ENCODE data around the gene LCN1. TPM values are rescaled to one million over a fixed set of nuclear protein-coding genes. Genes with fewer than 3 reads are reported as not detected.
"Not testable (repeated sequence)": the region's sequence is repeated elsewhere in the genome, so short reads cannot be mapped to it uniquely, and the experiment has no call there.

LCN1 gene
- total RNA-seq, 2 donors from 2014 or later = not detected

- DNase-seq (ENCODE audit: low spot score) (no peak), ATAC-seq (ENCODE audit: insufficient number of reproducible peaks, low FRiP score, low read depth) (no peak)
- Histone ChIP-seq H3K27ac (no peak overlapping the region), H3K36me3 (no peaks in the 10 kb centered on the region), H3K4me3 (no peak overlapping the region), H3K9me3 (no peaks in the 10 kb centered on the region), H3K4me1 (ENCODE audit: control insufficient read depth in 1 of 2, low read depth in 2 of 2) (no peaks in the 10 kb centered on the region), H3K27me3 (replicated peaks; ENCODE audit: insufficient read depth) (no peaks in the 10 kb centered on the region)
- TF ChIP-seq CTCF (IDR thresholded peaks at IDR 0.05) = no peak
These were observed 4.2 kb downstream of the LCN1 start for GRCh38 chr9:135525241-135526088.

GRCh38 chr9:135526089-135526729, 5.0 kb downstream of the LCN1 start:
- no peaks in the 10 kb centered on the region for H3K4me1 ChIP-seq (ENCODE audit: control insufficient read depth in 1 of 2, low read depth in 2 of 2)
- no peaks in the 10 kb centered on the region for H3K27me3 ChIP-seq (replicated peaks; ENCODE audit: insufficient read depth)
- DNase-seq (ENCODE audit: low spot score) (no peak), ATAC-seq (ENCODE audit: insufficient number of reproducible peaks, low FRiP score, low read depth) (no peak)
- H3K4me3 ChIP-seq = no peak overlapping the region
- no peak overlapping the region for H3K27ac ChIP-seq
- TF ChIP-seq CTCF (IDR thresholded peaks at IDR 0.05) = no peak
- no peaks in the 10 kb centered on the region for H3K9me3 ChIP-seq
- H3K36me3 ChIP-seq = no peaks in the 10 kb centered on the region

GRCh38 chr9:135526730-135527571, 5.7 kb downstream of the LCN1 start:
- no peaks in the 10 kb centered on the region for H3K27me3 ChIP-seq (replicated peaks; ENCODE audit: insufficient read depth)

GRCh38 chr9:135528842-135529435, 7.7 kb downstream of the LCN1 start:
- DNase-seq (ENCODE audit: low spot score); H3K4me3 ChIP-seq; H3K36me3 ChIP-seq; H3K27me3 ChIP-seq (replicated peaks; ENCODE audit: insufficient read depth); H3K27ac ChIP-seq; ATAC-seq (ENCODE audit: insufficient number of reproducible peaks, low FRiP score, low read depth); H3K4me1 ChIP-seq (ENCODE audit: control insufficient read depth in 1 of 2, low read depth in 2 of 2); H3K9me3 ChIP-seq: not testable (repeated sequence)

More at GRCh38 chr9:135526730-135527571, 5.7 kb downstream of the LCN1 start:
- Histone ChIP-seq H3K27ac (no peak overlapping the region), H3K4me3 (no peak overlapping the region), H3K36me3 (no peaks in the 10 kb centered on the region), H3K9me3 (no peaks in the 10 kb centered on the region), H3K4me1 (ENCODE audit: control insufficient read depth in 1 of 2, low read depth in 2 of 2) (no peaks in the 10 kb centered on the region)
- ATAC-seq (ENCODE audit: insufficient number of reproducible peaks, low FRiP score, low read depth) (no peak), DNase-seq (ENCODE audit: low spot score) (no peak)
- TF ChIP-seq CTCF (IDR thresholded peaks at IDR 0.05) = no peak

GRCh38 chr9:135530146-135530545, 8.9 kb downstream of the LCN1 start:
- Histone ChIP-seq H3K36me3 (no peaks in the 10 kb centered on the region), H3K9me3 (no peaks in the 10 kb centered on the region), H3K4me1 (ENCODE audit: control insufficient read depth in 1 of 2, low read depth in 2 of 2) (no peaks in the 10 kb centered on the region), H3K4me3 (no peak overlapping the region), H3K27ac (no peak overlapping the region), H3K27me3 (replicated peaks; ENCODE audit: insufficient read depth) (no peaks in the 10 kb centered on the region)
- ATAC-seq (ENCODE audit: insufficient number of reproducible peaks, low FRiP score, low read depth) = no peak
- no peak for DNase-seq (ENCODE audit: low spot score)
- no peak for TF ChIP-seq CTCF (IDR thresholded peaks at IDR 0.05)
